GM12892 (cell line): ENCODE data around the gene B3GAT3.

ENCODE experiments used
- POLR2A ChIP-seq: IDR thresholded peaks from 2 replicates; pipeline ENCODE4 v1.6.1; 2011; ENCODE audit warnings: low read depth, low read length, control low read depth
- POLR2AphosphoS5 ChIP-seq: IDR thresholded peaks from 2 replicates; pipeline ENCODE4 v1.6.1; 2011; ENCODE audit warnings: low read depth, low read length, control low read depth
- TAF1 ChIP-seq: IDR thresholded peaks from 2 replicates; pipeline ENCODE4 v1.6.1; 2011; ENCODE audit warnings: low read depth, mild to moderate bottlenecking, control low read depth, low read length, borderline replicate concordance

DNA sequence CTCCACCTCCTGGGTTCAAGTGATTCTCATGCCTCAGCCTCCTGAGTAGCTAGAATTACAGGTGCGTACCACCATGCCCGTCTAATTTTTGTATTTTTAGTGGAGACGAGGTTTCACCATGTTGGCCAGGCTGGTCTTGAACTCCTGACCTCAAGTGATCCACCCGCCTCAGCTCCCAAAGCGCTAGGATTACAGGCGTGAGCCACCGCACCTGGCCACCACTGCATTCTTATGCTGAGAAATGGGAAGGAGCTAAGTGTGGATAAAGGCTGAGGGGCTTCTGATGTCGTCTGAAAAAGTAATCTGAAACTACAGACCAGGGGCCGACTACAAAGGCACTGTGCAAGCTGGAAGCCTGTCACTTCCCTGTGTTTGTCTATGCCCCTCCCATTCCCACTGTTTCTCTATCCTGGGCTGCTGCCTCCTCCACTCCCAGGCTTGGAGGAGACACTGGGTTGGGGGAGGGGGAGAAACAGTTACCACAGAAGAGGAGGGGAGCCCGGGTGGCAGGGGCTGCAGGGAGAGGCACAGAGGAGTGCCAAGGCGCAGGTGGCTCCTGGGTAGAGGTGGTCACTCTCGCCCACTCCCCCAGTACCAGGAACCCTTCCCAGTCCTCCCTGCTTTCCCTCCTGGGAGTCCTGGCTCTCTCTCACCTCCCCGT is 17.2 kb downstream of the B3GAT3 start:
- TF ChIP-seq POLR2A (no peak), POLR2AphosphoS5 (no peak), TAF1 (no peak)
